ENCODE measurements around the gene MACROD2. TPM values are rescaled to one million over a fixed set of nuclear protein-coding genes. Genes with fewer than 3 reads are reported as not detected.

MACROD2 gene
- total RNA-seq, 1 donor from 2014 or later, result 2.4 TPM

GRCh38 chr20:16058268-16058667, 2063.0 kb downstream of the MACROD2 start:
- Histone ChIP-seq H3K4me3 (ENCODE audit: insufficient read depth, low read depth, low read length) (no peak overlapping the region), H4K20me1 (ENCODE audit: insufficient read depth, low read length) (no peaks in the 10 kb centered on the region), H3K79me2 (ENCODE audit: insufficient read depth, low read length) (no peaks in the 10 kb centered on the region), H3K27me3 (ENCODE audit: insufficient read depth, low read length) (no peaks in the 10 kb centered on the region), H3K4me2 (ENCODE audit: low read length) (no peak overlapping the region), H2AFZ (ENCODE audit: low read depth, low read length) (no peak overlapping the region), H3K4me1 (ENCODE audit: insufficient read depth, low read length) (no peaks in the 10 kb centered on the region), H3K27ac (ENCODE audit: low read depth, low read length) (no peak overlapping the region), H3K36me3 (ENCODE audit: insufficient read depth, low read length) (no peaks in the 10 kb centered on the region), H3K9ac (ENCODE audit: low read length) (no peak overlapping the region), H3K9me3 (ENCODE audit: insufficient read depth, low read depth, low read length) (no peaks in the 10 kb centered on the region)
- Mint-ChIP-seq H3K4me3 (ENCODE audit: unreplicated experiment) (no peak overlapping the region), H3K9me3 (ENCODE audit: unreplicated experiment) (peaks cover 2% of the 10 kb centered on the region), H3K36me3 (ENCODE audit: low read depth, unreplicated experiment) (no peaks in the 10 kb centered on the region), H3K27ac (ENCODE audit: unreplicated experiment) (no peak overlapping the region), H3K4me1 (ENCODE audit: low read depth, unreplicated experiment) (peaks cover 7% of the 10 kb centered on the region), H3K27me3 (ENCODE audit: low read depth, unreplicated experiment) (no peaks in the 10 kb centered on the region)
- TF ChIP-seq, protein P1, sequence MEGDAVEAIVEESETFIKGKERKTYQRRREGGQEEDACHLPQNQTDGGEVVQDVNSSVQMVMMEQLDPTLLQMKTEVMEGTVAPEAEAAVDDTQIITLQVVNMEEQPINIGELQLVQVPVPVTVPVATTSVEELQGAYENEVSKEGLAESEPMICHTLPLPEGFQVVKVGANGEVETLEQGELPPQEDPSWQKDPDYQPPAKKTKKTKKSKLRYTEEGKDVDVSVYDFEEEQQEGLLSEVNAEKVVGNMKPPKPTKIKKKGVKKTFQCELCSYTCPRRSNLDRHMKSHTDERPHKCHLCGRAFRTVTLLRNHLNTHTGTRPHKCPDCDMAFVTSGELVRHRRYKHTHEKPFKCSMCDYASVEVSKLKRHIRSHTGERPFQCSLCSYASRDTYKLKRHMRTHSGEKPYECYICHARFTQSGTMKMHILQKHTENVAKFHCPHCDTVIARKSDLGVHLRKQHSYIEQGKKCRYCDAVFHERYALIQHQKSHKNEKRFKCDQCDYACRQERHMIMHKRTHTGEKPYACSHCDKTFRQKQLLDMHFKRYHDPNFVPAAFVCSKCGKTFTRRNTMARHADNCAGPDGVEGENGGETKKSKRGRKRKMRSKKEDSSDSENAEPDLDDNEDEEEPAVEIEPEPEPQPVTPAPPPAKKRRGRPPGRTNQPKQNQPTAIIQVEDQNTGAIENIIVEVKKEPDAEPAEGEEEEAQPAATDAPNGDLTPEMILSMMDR (IDR thresholded peaks at IDR 0.05; ENCODE audit: insufficient read depth, low read depth, low read length), result no peak
- no peak for TF ChIP-seq EZH2 (IDR thresholded peaks at IDR 0.05; ENCODE audit: insufficient read depth, low read length)
- FAIRE-seq, result no peak
- DNase-seq (ENCODE audit: low read depth), result no peak

DNA sequence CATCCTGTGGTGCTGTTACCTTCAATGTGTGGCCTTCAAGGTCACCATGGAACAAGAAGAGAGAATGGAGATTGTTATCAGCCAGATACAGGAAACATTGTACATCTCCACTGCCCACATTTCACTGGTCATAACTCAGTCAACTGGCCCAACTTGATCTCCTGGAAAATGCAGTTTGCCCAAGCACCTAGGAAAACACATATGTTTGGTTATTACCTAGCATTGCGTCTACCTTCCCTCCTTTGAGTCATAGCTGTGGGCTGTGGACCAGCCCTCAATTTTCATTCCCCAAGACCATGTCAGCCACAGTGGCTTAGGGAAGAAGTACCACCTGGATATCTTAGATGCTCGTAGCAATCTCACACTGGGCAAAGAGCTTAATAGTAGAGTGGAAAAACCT, 2064.5 kb downstream of the MACROD2 start:
- no peaks in the 10 kb centered on the region for H3K4me1 ChIP-seq (ENCODE audit: insufficient read depth, low read length)
- DNase-seq (ENCODE audit: low read depth) (no peak), FAIRE-seq (no peak)
- Mint-ChIP-seq H3K36me3 (ENCODE audit: low read depth, unreplicated experiment) (no peaks in the 10 kb centered on the region), H3K4me3 (ENCODE audit: unreplicated experiment) (no peak overlapping the region), H3K4me1 (ENCODE audit: low read depth, unreplicated experiment) (peaks cover 13% of the 10 kb centered on the region), H3K27ac (ENCODE audit: unreplicated experiment) (no peak overlapping the region), H3K27me3 (ENCODE audit: low read depth, unreplicated experiment) (no peaks in the 10 kb centered on the region), H3K9me3 (ENCODE audit: unreplicated experiment) (peaks cover 2% of the 10 kb centered on the region)
- H3K27ac ChIP-seq (ENCODE audit: low read depth, low read length), result no peak overlapping the region
- no peak overlapping the region for H2AFZ ChIP-seq (ENCODE audit: low read depth, low read length)
- no peak overlapping the region for H3K4me2 ChIP-seq (ENCODE audit: low read length)
- H3K9ac ChIP-seq (ENCODE audit: low read length), result no peak overlapping the region
- H4K20me1 ChIP-seq (ENCODE audit: insufficient read depth, low read length), result no peaks in the 10 kb centered on the region
- H3K9me3 ChIP-seq (ENCODE audit: insufficient read depth, low read depth, low read length), result no peaks in the 10 kb centered on the region
- H3K36me3 ChIP-seq (ENCODE audit: insufficient read depth, low read length), result no peaks in the 10 kb centered on the region
- no peak for TF ChIP-seq EZH2 (IDR thresholded peaks at IDR 0.05; ENCODE audit: insufficient read depth, low read length)
- TF ChIP-seq, protein P1 (IDR thresholded peaks at IDR 0.05; ENCODE audit: insufficient read depth, low read depth, low read length), result no peak
- H3K79me2 ChIP-seq (ENCODE audit: insufficient read depth, low read length), result no peaks in the 10 kb centered on the region
- no peaks in the 10 kb centered on the region for H3K27me3 ChIP-seq (ENCODE audit: insufficient read depth, low read length)
- no peak overlapping the region for H3K4me3 ChIP-seq (ENCODE audit: insufficient read depth, low read depth, low read length)

GRCh38 chr20:16061351-16061750, 2066.0 kb downstream of the MACROD2 start:
- Mint-ChIP-seq H3K4me3 (ENCODE audit: unreplicated experiment) (no peak overlapping the region), H3K27ac (ENCODE audit: unreplicated experiment) (no peak overlapping the region), H3K36me3 (ENCODE audit: low read depth, unreplicated experiment) (no peaks in the 10 kb centered on the region), H3K9me3 (ENCODE audit: unreplicated experiment) (peaks cover 2% of the 10 kb centered on the region), H3K27me3 (ENCODE audit: low read depth, unreplicated experiment) (no peaks in the 10 kb centered on the region), H3K4me1 (ENCODE audit: low read depth, unreplicated experiment) (peaks cover 15% of the 10 kb centered on the region)
- Histone ChIP-seq H3K27ac (ENCODE audit: low read depth, low read length) (no peak overlapping the region), H2AFZ (ENCODE audit: low read depth, low read length) (no peak overlapping the region), H3K9ac (ENCODE audit: low read length) (no peak overlapping the region), H3K79me2 (ENCODE audit: insufficient read depth, low read length) (no peaks in the 10 kb centered on the region), H3K9me3 (ENCODE audit: insufficient read depth, low read depth, low read length) (no peaks in the 10 kb centered on the region), H3K4me2 (ENCODE audit: low read length) (no peak overlapping the region), H3K4me1 (ENCODE audit: insufficient read depth, low read length) (no peaks in the 10 kb centered on the region), H4K20me1 (ENCODE audit: insufficient read depth, low read length) (no peaks in the 10 kb centered on the region), H3K27me3 (ENCODE audit: insufficient read depth, low read length) (no peaks in the 10 kb centered on the region), H3K4me3 (ENCODE audit: insufficient read depth, low read depth, low read length) (no peak overlapping the region), H3K36me3 (ENCODE audit: insufficient read depth, low read length) (no peaks in the 10 kb centered on the region)
- FAIRE-seq, result no peak
- DNase-seq (ENCODE audit: low read depth), result no peak
- TF ChIP-seq, protein P1 (IDR thresholded peaks at IDR 0.05; ENCODE audit: insufficient read depth, low read depth, low read length), result no peak
- no peak for TF ChIP-seq EZH2 (IDR thresholded peaks at IDR 0.05; ENCODE audit: insufficient read depth, low read length)
